ENCODE data around the gene LRP4. TPM values are rescaled to one million over a fixed set of nuclear protein-coding genes. Genes with fewer than 3 reads are reported as not detected.

LRP4 gene
- total and polyA plus RNA-seq, 2 of the 8 experiments (the other 6 are each of a cell fraction or from before 2014, with no cell fraction given) = 5.4 to 22.1 TPM

- Histone ChIP-seq H3K79me1 (ENCODE audit: low read depth, low read length) (no peaks in the 10 kb centered on the region), H3K23ac (ENCODE audit: insufficient read length) (no peak overlapping the region), H3K9ac (replicated peaks in 1 of 4; ENCODE audit: extremely low read depth in 1 of 4, low read depth in 3 of 4, low read length in 3 of 4) (no peak overlapping the region), H3K56ac (replicated peaks; ENCODE audit: insufficient read length, low read depth, low read length) (no peak overlapping the region), H4K91ac (replicated peaks; ENCODE audit: insufficient read length, low read length) (no peak overlapping the region), H3K27ac (ENCODE audit: low read depth, low read length) (no peak overlapping the region), H3K18ac (ENCODE audit: extremely low read depth, low read length) (no peak overlapping the region), H4K5ac (ENCODE audit: insufficient read length, low read depth, low read length) (no peak overlapping the region), H3K14ac (ENCODE audit: insufficient read length) (no peak overlapping the region), H3K9me3 (ENCODE audit: insufficient read depth in 2 of 2, low read depth in 1 of 2, low read length in 1 of 2) (no peaks in the 10 kb centered on the region), H3K4ac (replicated peaks; ENCODE audit: insufficient read length, low read depth, low read length) (no peak overlapping the region), H3K79me2 (ENCODE audit: control insufficient read depth in 1 of 2, insufficient read depth in 2 of 2, low read length in 2 of 2) (no peaks in the 10 kb centered on the region), H2BK20ac (ENCODE audit: low read length) (no peak overlapping the region), H2AK5ac (ENCODE audit: low read depth, low read length) (no peak overlapping the region), H2AFZ (ENCODE audit: low read length) (no peak overlapping the region), H2BK15ac (ENCODE audit: low read length) (no peak overlapping the region), H3K4me3 (ENCODE audit: extremely low read depth in 1 of 4, insufficient read depth in 2 of 4, low read depth in 3 of 4, low read length in 4 of 4) (no peak overlapping the region), H2BK5ac (ENCODE audit: low read depth, low read length) (no peak overlapping the region), H3K4me1 (replicated peaks in 1 of 4; ENCODE audit: control insufficient read depth in 3 of 4, insufficient read depth in 4 of 4, low read length in 3 of 4) (no peaks in the 10 kb centered on the region), H3K23me2 (ENCODE audit: low read depth, low read length) (peaks cover 3% of the 10 kb centered on the region; the same call in 1 of the 2 replicates), H4K8ac (ENCODE audit: extremely low read depth, insufficient read depth, low read length) (no peak overlapping the region), H3K27me3 (replicated peaks in 1 of 4; ENCODE audit: control insufficient read depth in 3 of 4, extremely low read depth in 1 of 4, insufficient read depth in 3 of 4, low read length in 3 of 4) (no peaks in the 10 kb centered on the region), H3K36me3 (ENCODE audit: control insufficient read depth in 2 of 4, insufficient read depth in 4 of 4, low read length in 3 of 4) (no peaks in the 10 kb centered on the region), H3K4me2 (ENCODE audit: insufficient read depth in 1 of 2, low read depth in 2 of 2, low read length in 2 of 2) (no peak overlapping the region), H4K20me1 (replicated peaks in 1 of 2; ENCODE audit: control insufficient read depth in 1 of 2, insufficient read depth in 2 of 2, low read length in 2 of 2) (no peaks in the 10 kb centered on the region), H2BK120ac (replicated peaks; ENCODE audit: low read depth, low read length) (no peak overlapping the region), H2BK12ac (ENCODE audit: low read depth, low read length) (no peak overlapping the region)
- DNase-seq (ENCODE audit: low read depth in 1 of 2, low spot score in 2 of 2) = no peak
- 90% methylated on average over 1 of the region's 1 CpG; no CpG with 5 or more reads in 1 of the 2 experiments for WGBS, 2 experiments (ENCODE audit: extremely low coverage in 1 of 2, insufficient coverage in 1 of 2, insufficient read length in 1 of 2, insufficient replicate concordance in 2 of 2, low coverage in 1 of 2, low lambda C conversion rate in 2 of 2, missing lambda C conversion rate in 1 of 2)
- ChIA-PET CTCF (ENCODE audit: partially characterized antibody) (interaction anchor here (0.6 to 1.1 kb wide), 3 partner anchors 9 to 1445 kb away, joined by 3 to 4 read pairs (median 3); no protein-coding TSS in a partner anchor), POLR2A (ENCODE audit: partially characterized antibody) (no interaction called here)
- no peak for FAIRE-seq
- TF ChIP-seq PHF8 (conservative IDR thresholded peaks at IDR 0.05; ENCODE audit: low read depth, low read length) (no peak), USF2 (IDR thresholded peaks at IDR 0.05; ENCODE audit: low read length) (no peak), SIN3A (conservative IDR thresholded peaks at IDR 0.05 in 1 of 2, IDR thresholded peaks at IDR 0.05 in 1 of 2; ENCODE audit: low read depth in 1 of 2, low read length in 2 of 2) (no peak), MAX (IDR thresholded peaks at IDR 0.05) (no peak), TBP (IDR thresholded peaks at IDR 0.05; ENCODE audit: low read depth, low read length) (no peak), SP4 (IDR thresholded peaks at IDR 0.05; ENCODE audit: low read length) (no peak), SP1 (IDR thresholded peaks at IDR 0.05; ENCODE audit: low read depth, low read length) (no peak)
These were observed 30.9 kb upstream of the LRP4 start for GRCh38 chr11:46949297-46949696.
